ENCODE measurements around the gene DNMT1. TPM values are rescaled to one million over a fixed set of nuclear protein-coding genes. Genes with fewer than 3 reads are reported as not detected.
"Not testable (repeated sequence)": the region's sequence is repeated elsewhere in the genome, so short reads cannot be mapped to it uniquely, and the experiment has no call there.

Gene DNMT1
- polyA plus RNA-seq, 1 donor from 2014 or later: 74.6 TPM

DNA sequence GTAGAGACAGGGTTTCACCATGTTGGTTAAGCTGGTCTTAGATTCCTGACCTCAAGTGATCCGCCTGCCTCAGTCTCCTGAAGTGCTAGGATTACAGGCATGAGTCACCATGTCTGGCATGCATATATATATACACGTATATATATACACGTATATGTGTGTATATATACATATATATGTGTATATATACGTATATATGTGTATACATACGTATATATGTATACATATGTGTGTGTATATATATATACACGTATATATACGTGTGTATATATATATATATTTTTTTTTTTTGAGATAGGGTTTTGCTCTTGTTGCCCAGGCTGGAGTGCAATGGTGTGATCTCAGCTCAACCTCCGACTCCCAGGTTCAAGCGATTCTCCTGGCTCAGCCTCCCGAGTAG lies 11.9 kb downstream of the DNMT1 start:
- Mint-ChIP-seq H3K4me3 (no peak overlapping the region), H3K27ac (no peak overlapping the region), H3K4me1 (peaks cover 4 to 7% (median 6%) of the 10 kb centered on the region in 3 donors), H3K27me3 (no peaks in the 10 kb centered on the region), H3K36me3 (no peaks in the 10 kb centered on the region), H3K9me3 (no peaks in the 10 kb centered on the region)

DNA sequence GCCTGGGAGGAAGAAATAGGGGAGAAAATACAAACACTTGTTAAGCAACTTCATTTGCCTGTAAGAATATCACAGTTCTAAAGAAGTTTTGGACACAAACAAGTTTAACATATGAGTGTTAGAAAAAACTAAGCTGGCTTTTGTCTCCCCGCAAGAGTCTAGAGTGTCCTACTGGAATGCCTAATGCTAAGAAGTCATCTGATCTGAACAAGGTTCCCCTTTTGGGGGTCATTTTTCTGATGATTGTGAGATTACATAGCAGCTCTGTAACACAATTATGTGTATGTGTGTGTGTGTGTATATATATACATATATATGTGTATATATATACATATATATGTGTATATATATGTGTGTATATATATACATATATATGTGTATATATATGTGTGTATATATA lies 12.7 kb downstream of the DNMT1 start:
- Mint-ChIP-seq H3K27ac (no peak overlapping the region), H3K4me3 (no peak overlapping the region), H3K27me3 (no peaks in the 10 kb centered on the region), H3K36me3 (no peaks in the 10 kb centered on the region), H3K9me3 (no peaks in the 10 kb centered on the region), H3K4me1 (peaks cover 0 to 6% (median 4%) of the 10 kb centered on the region in 3 donors)

DNA sequence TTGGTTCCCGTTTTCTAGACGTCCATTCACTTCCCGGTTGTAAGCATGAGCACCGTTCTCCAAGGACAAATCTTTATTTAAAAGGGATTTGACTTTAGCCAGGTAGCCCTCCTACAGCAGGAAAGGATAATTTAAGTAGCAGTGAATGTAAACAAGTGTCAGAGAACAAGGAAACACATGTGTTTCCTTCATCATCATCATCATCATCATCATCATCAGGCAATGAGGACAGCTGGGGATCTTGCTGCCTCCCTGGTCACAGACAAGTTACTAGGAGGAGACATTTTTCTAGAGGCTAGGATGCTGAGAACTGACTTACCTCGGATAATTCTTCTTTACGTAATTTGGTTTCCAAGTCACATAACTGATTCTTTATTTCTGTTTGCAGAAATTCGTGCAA lies 14.3 kb downstream of the DNMT1 start:
- Mint-ChIP-seq H3K4me3 (no peak overlapping the region), H3K36me3 (no peaks in the 10 kb centered on the region), H3K4me1 (no peaks in the 10 kb centered on the region), H3K9me3 (no peaks in the 10 kb centered on the region), H3K27me3 (no peaks in the 10 kb centered on the region), H3K27ac (peak overlapping the region in 1 of 3 donors; percentile 48)

DNA sequence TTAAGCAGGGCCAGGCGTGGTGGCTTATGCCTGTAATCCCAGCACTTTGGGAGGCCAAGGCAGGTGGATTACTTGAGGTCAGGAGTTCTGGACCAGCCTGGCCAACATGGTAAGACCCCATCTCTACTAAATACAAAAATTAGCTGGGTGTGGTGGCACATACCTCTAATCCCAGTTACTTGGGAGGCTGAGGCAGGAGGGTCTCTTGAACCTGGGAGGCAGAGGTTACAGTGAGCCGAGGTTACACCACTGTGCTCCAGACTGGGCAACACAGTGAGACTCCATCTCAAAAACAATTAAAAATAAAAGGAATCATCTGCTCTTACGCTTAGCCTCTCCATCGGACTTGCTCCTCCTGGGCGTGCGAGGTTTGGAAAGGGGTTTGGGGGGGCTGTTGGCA lies 14.7 kb downstream of the DNMT1 start:
- not testable (repeated sequence) for H3K4me3 Mint-ChIP-seq, H3K27ac Mint-ChIP-seq, H3K9me3 Mint-ChIP-seq, H3K4me1 Mint-ChIP-seq, H3K27me3 Mint-ChIP-seq, H3K36me3 Mint-ChIP-seq

DNA sequence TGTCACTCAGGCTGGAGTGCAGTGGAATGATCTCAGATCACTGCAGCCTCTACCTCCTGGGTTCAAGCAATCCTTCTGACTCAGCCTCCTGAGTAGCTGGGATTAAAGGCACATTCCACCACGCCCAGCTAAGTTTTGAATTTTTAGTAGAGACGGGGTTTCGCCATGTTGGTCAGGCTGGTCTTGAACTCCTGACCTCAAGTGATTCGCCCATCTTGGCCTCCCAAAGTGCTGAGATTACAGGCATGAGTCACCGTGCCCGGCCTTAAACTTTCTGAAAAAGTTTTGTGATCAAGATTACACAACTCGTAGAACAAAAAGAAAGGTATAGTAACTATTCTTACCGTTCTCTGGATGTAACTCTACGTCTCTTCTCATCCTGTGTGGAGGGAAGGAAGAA lies 21.2 kb downstream of the DNMT1 start:
- Mint-ChIP-seq H3K27me3 (no peaks in the 10 kb centered on the region), H3K36me3 (peaks cover 1% of the 10 kb centered on the region), H3K4me1 (peaks cover 0 to 2% (median 0%) of the 10 kb centered on the region in 3 donors), H3K9me3 (no peaks in the 10 kb centered on the region), H3K4me3 (no peak overlapping the region), H3K27ac (no peak overlapping the region)

DNA sequence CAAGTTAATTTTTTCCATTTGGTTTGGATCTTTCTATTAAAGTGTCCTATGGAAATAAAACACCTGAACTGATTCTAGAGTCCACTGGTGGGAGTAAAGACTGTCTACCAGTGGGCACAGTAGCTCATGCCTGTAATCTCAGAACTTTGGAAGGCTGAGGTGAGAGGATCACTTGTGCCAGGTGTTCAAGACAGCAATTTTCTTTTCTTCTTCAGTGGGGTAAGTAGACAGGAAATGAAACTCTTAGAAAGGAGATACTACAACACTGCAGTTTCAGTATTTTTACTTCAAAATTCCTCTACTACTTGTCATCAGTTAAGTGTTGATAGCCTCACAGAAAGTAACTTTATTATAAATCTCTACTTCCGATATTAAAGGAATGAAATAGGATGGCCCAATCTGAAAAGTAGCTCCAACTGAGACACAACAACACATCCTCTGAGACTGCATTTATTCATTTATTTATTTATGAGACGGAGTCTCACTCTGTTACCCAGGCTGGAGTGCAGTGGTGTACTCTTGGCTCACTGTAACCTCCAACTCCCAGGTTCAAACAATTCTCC lies 26.3 kb downstream of the DNMT1 start:
- no peaks in the 10 kb centered on the region for H3K27me3 Mint-ChIP-seq
- peaks cover 1% of the 10 kb centered on the region for H3K36me3 Mint-ChIP-seq
- H3K4me1 Mint-ChIP-seq: peaks cover 0 to 5% (median 4%) of the 10 kb centered on the region in 3 donors
- no peaks in the 10 kb centered on the region for H3K9me3 Mint-ChIP-seq
- H3K27ac Mint-ChIP-seq: no peak overlapping the region
- peak overlapping the region in 1 of 4 donors; percentile 60 for H3K4me3 Mint-ChIP-seq

DNA sequence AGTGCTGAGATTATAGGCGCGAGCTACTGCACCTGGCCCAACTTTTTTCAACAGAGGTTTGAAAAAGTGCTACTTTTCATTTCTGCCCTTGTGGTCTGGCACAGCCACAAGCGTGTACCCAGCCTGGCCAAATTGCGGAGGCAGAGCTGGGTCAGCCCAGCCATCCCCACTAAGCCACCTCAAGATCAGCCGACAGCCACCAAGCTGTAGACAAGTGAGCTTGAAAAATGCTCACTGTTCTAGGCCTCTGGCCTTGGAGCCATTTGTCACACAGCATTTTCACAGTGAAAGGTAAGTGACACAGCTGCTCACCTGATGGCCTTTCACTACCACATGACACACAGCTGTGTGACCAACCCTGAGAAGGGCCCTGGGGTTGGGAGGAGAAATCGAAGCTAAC lies 27.3 kb downstream of the DNMT1 start:
- Mint-ChIP-seq H3K36me3 (peaks cover 4% of the 10 kb centered on the region), H3K4me1 (peaks cover 0 to 5% (median 4%) of the 10 kb centered on the region in 3 donors), H3K9me3 (no peaks in the 10 kb centered on the region), H3K27me3 (no peaks in the 10 kb centered on the region), H3K4me3 (no peak overlapping the region), H3K27ac (no peak overlapping the region)

DNA sequence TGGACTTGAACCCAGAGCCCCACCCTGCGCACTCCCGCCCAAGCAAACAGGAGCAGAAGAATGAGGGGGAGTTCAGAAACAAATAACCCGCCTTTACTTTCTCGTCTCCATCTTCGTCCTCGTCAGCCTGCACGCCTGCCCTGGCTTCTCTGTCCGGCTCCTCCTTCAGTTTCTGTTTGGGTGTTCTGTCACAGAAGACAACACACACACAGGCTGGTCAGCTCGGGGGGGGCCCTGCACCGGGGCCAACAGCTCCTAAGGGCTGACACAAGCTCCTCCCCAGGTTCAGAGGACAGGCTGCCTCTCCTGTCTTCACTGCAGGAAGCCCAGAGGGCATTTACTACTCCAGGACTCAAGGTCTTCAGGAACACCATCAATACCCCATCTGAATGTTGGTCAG lies 28.3 kb downstream of the DNMT1 start:
- not testable (repeated sequence) for H3K27ac Mint-ChIP-seq, H3K9me3 Mint-ChIP-seq, H3K4me3 Mint-ChIP-seq, H3K4me1 Mint-ChIP-seq, H3K36me3 Mint-ChIP-seq, H3K27me3 Mint-ChIP-seq

DNA sequence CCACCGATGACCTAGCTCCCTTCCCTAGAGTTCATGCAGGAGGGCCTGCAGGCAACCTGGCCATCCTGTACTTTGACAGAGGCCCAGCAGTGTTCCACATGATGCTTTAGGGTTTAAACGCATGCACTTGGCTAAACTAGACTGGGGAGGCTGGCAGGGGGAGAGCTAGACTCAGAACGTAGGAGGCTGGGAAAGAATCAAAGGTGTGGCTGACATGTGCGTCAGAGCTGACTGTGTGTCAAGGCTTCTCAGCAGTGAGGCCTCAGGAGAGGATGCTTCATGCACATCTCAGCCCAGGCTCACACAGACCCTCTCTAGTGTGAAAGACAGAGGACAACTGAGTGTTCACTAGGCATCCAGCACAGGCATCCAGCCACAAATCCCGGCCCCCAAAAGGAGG lies 28.7 kb downstream of the DNMT1 start:
- no peak overlapping the region for H3K4me3 Mint-ChIP-seq
- H3K36me3 Mint-ChIP-seq: peaks cover 4% of the 10 kb centered on the region
- no peaks in the 10 kb centered on the region for H3K27me3 Mint-ChIP-seq
- no peak overlapping the region for H3K27ac Mint-ChIP-seq
- H3K9me3 Mint-ChIP-seq: no peaks in the 10 kb centered on the region
- H3K4me1 Mint-ChIP-seq: peaks cover 0 to 5% (median 4%) of the 10 kb centered on the region in 3 donors

DNA sequence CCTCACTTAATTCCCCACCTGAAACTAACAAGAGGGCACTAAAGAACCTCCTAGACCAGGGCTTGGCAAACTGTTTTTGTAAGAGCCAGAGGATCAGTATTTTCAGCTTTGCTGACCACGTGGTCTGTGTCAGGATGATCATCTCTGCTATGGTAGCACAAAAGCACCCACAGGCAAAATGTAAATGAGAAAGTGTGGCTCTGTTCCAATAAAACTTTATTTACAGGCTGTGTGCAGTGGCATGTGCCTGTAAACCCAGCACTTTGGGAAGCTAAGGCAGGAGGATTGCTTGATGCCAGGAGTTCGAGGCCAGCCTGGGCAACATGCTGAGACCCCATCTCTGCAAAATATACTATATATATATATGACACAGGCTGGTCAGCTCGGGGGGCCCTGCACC lies 31.2 kb downstream of the DNMT1 start:
- Mint-ChIP-seq H3K36me3 (peaks cover 8% of the 10 kb centered on the region), H3K4me3 (no peak overlapping the region), H3K27me3 (no peaks in the 10 kb centered on the region), H3K9me3 (no peaks in the 10 kb centered on the region), H3K4me1 (peaks cover 0 to 5% (median 2%) of the 10 kb centered on the region in 3 donors), H3K27ac (no peak overlapping the region)

DNA sequence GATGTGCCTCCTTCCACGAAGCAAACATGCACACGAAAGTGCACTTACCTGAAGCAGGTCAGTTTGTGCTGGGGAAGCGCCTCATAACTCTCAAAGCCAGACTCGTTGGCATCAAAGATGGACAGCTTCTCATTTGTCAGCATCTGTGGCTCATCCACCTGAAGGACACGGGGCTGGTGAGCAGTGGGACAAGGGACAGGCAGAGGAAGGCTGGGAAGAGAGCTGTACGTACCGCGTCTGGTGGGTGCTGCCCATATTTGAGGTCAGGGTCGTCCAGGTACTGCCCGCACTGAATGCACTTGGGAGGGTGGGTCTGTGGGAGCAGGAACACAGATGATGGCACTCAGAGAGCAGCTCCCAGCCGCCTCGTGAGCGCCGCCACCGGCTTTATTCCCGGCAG lies 35.1 kb downstream of the DNMT1 start:
- Mint-ChIP-seq H3K36me3 (peaks cover 13% of the 10 kb centered on the region), H3K4me3 (no peak overlapping the region), H3K9me3 (no peaks in the 10 kb centered on the region), H3K27ac (no peak overlapping the region), H3K4me1 (no peaks in the 10 kb centered on the region), H3K27me3 (no peaks in the 10 kb centered on the region)

DNA sequence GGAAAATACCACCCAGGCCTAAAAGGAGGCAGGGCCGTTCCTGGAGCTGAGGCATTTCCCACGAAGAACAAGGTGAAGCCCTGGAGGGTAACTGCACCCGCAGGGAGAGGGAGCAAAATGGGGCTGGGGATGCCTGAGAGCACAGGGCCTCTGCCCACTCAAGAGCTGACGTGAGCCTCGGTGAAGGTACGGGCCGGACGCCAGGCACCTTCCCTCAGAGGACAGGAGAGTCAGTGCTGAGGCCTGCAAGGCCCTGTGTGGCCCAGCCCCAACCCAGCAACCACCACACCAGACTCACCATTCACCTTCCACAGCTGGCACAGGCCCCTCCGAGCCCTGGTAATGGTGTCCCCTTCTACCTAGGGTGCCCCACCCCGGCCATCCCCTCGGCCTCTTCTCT lies 36.3 kb downstream of the DNMT1 start:
- H3K27ac Mint-ChIP-seq: no peak overlapping the region
- no peaks in the 10 kb centered on the region for H3K9me3 Mint-ChIP-seq
- H3K4me1 Mint-ChIP-seq: no peaks in the 10 kb centered on the region
- peaks cover 15% of the 10 kb centered on the region for H3K36me3 Mint-ChIP-seq
- H3K4me3 Mint-ChIP-seq: no peak overlapping the region
- no peaks in the 10 kb centered on the region for H3K27me3 Mint-ChIP-seq

DNA sequence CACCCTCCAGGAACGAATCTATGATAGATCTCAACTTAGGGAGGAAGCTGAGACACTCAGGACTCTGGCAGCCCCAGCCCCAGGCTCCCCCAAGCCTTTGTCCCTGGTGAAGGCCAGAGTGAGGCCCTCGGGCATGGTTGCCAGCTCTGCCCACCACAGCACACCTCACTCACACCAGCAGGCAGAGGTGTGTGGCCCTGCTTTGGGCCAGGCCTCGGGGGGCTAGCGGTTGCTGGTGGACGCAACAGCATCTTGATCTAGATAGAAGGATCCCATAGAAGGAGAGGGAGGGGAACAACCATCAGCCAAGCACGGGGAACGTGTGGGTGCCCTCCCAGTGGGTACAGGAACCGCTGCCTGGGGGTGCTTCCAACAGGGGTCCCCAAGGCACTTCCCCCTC lies 36.7 kb downstream of the DNMT1 start:
- no peaks in the 10 kb centered on the region for H3K27me3 Mint-ChIP-seq
- H3K27ac Mint-ChIP-seq: no peak overlapping the region
- H3K4me1 Mint-ChIP-seq: no peaks in the 10 kb centered on the region
- H3K4me3 Mint-ChIP-seq: no peak overlapping the region
- peaks cover 15% of the 10 kb centered on the region for H3K36me3 Mint-ChIP-seq
- no peaks in the 10 kb centered on the region for H3K9me3 Mint-ChIP-seq

DNA sequence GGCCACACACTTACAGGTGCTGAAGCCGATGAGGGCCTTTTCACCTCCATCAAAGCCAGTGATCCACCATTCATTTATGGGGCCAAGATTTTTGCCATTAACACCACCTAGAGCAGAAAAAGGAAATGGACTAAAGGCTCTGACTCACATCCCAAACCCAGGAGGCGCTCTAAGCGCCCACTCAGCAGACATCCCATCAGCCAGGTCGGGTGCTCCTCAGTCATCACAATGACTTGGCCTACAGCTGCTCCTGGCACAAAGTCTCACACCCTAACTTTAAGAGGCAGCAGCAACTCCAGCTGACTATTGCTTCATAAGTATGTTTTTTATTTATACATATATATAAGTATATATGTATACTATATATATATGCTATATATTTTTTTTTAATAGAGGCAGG lies 38.9 kb downstream of the DNMT1 start:
- Mint-ChIP-seq H3K27ac (no peak overlapping the region), H3K36me3 (peaks cover 14% of the 10 kb centered on the region), H3K4me3 (no peak overlapping the region), H3K9me3 (no peaks in the 10 kb centered on the region), H3K27me3 (no peaks in the 10 kb centered on the region), H3K4me1 (peaks cover 0 to 2% (median 0%) of the 10 kb centered on the region in 3 donors)

DNA sequence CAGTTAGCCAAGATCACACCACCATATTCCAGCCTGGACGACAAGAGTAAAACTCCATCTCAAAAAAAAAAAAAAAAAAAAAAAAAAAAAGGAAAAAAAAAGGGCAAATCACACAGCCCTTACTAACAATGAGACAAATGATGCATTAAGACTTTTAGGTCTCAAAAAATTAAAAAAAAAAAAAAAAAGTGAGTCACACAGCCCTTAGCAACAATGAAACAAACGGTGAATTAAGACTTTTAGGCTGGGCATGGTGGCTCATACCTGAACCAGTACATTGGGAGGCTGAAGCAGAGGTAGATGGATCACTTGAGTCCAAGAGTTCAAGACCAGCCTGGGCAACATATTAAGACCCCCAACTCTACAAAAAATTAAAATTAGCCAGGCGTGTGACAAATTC lies 42.7 kb downstream of the DNMT1 start:
- H3K27me3 Mint-ChIP-seq: no peaks in the 10 kb centered on the region
- H3K27ac Mint-ChIP-seq: no peak overlapping the region
- H3K36me3 Mint-ChIP-seq: peaks cover 6% of the 10 kb centered on the region
- H3K9me3 Mint-ChIP-seq: no peaks in the 10 kb centered on the region
- H3K4me1 Mint-ChIP-seq: peaks cover 0 to 2% (median 0%) of the 10 kb centered on the region in 3 donors
- no peak overlapping the region for H3K4me3 Mint-ChIP-seq

DNA sequence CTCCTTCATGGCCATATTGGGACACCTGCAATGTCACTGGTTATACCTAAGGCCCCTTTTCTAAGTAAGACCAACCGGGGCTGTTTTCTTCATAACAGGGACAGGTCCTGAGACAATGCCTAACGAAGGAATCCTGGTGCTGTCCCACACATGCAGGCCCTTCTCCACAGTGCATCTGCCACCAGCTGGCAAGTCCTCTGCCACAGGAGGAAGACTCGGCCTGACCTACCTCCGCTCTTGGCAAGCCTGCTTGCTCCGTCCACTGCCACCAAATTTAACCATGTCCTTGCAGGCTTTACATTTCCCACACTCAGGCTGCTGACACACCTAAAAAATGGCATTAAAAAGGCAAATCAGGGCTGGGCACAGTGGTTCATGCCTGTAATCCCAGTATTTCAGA lies 43.2 kb downstream of the DNMT1 start:
- Mint-ChIP-seq H3K27ac (no peak overlapping the region), H3K4me3 (no peak overlapping the region), H3K36me3 (peaks cover 6% of the 10 kb centered on the region), H3K4me1 (peaks cover 0 to 2% (median 0%) of the 10 kb centered on the region in 3 donors), H3K27me3 (no peaks in the 10 kb centered on the region), H3K9me3 (no peaks in the 10 kb centered on the region)

DNA sequence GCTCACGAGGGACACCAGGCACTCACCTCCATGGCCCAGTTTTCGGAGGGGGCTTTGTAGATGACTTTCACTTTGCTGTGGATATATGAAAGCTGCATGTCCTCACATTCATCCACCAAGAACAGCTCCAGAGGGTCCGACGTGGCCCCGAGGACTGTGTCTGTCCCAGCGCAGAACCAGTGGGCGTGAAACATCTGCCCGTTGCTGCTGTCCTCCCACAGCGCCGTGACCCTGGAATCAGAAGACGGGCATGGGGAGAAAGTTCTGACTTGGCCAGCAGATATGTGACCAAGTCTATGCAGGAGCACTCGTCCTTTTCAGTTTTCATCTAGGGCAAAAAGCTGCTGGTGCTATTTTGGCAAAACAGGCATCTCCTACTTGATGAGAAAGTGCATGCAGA lies 45.3 kb downstream of the DNMT1 start:
- peaks cover 0 to 2% (median 0%) of the 10 kb centered on the region in 3 donors for H3K4me1 Mint-ChIP-seq
- H3K4me3 Mint-ChIP-seq: no peak overlapping the region
- no peaks in the 10 kb centered on the region for H3K9me3 Mint-ChIP-seq
- H3K36me3 Mint-ChIP-seq: peaks cover 4% of the 10 kb centered on the region
- H3K27me3 Mint-ChIP-seq: no peaks in the 10 kb centered on the region
- H3K27ac Mint-ChIP-seq: peak overlapping the region in 1 of 3 donors; percentile 31
